HepG2 (cell line): Measurements from ENCODE around the gene AQP6. TPM values are rescaled to one million over a fixed set of nuclear protein-coding genes. Genes with fewer than 3 reads are reported as not detected.
A peak's percentile ranks its signal among the peaks of the same experiment; 100 is the strongest.

Experiments used
- ATAD3A ChIP-seq: sonication (generic); formaldehyde crosslinking; IDR thresholded peaks from 2 replicates; pipeline ENCODE4 v1.4.0; 2020; ENCODE audit warnings: missing genetic modification reagents
- BRF2 ChIP-seq: sonication (generic); formaldehyde crosslinking; IDR thresholded peaks from 2 replicates; pipeline ENCODE4 v1.8.1; 2022; ENCODE audit warnings: mild to moderate bottlenecking, missing genetic modification reagents
- CBFB ChIP-seq: sonication (generic); formaldehyde crosslinking; IDR thresholded peaks from 2 replicates; pipeline ENCODE4 v1.4.0; 2020; ENCODE audit warnings: missing genetic modification reagents
- ERF ChIP-seq: IDR thresholded peaks from 2 replicates; pipeline ENCODE4 v1.6.1; 2018; ENCODE audit warnings: missing biosample characterization, missing genetic modification reagents
- GATA4 ChIP-seq: sonication (generic); IDR thresholded peaks from 2 replicates; pipeline ENCODE4 v1.6.1; 2016; ENCODE audit warnings: antibody characterized with exemption, low read depth, borderline replicate concordance
- GFI1 ChIP-seq: sonication (generic); formaldehyde crosslinking; IDR thresholded peaks from 2 replicates; pipeline ENCODE4 v1.5.0; 2020; ENCODE audit warnings: missing genetic modification reagents, mild to moderate bottlenecking, borderline replicate concordance
- GRHL1 ChIP-seq: sonication (generic); formaldehyde crosslinking; conservative IDR thresholded peaks from 2 replicates; pipeline ENCODE4 v1.8.0; 2022; ENCODE audit warnings: missing genetic modification reagents
- MLX ChIP-seq: IDR thresholded peaks from 2 replicates; pipeline ENCODE4 v1.6.1; 2016
- NFYC ChIP-seq: IDR thresholded peaks from 2 replicates; pipeline ENCODE4 v1.6.1; 2016; ENCODE audit warnings: missing genetic modification reagents, missing compliant biosample characterization
- PAX8 ChIP-seq: sonication (generic); formaldehyde crosslinking; IDR thresholded peaks from 2 replicates; pipeline ENCODE4 v1.8.0; 2022; ENCODE audit warnings: mild to moderate bottlenecking, missing genetic modification reagents, borderline replicate concordance
- THAP9 ChIP-seq: sonication (generic); formaldehyde crosslinking; IDR thresholded peaks from 2 replicates; pipeline ENCODE4; 2020; ENCODE audit warnings: missing genetic modification reagents, mild to moderate bottlenecking, borderline replicate concordance
- TSC22D2 ChIP-seq: sonication (generic); formaldehyde crosslinking; IDR thresholded peaks from 2 replicates; pipeline ENCODE4 v1.5.1; 2020; ENCODE audit warnings: missing genetic modification reagents, mild to moderate bottlenecking, borderline replicate concordance
- UBTF ChIP-seq: sonication (generic); formaldehyde crosslinking; IDR thresholded peaks from 2 replicates; pipeline ENCODE4 v1.4.0; 2020; ENCODE audit warnings: mild to moderate bottlenecking, missing genetic modification reagents
- ZNF484 ChIP-seq: sonication (generic); formaldehyde crosslinking; IDR thresholded peaks from 2 replicates; pipeline ENCODE4 v1.5.1; 2020; ENCODE audit warnings: mild to moderate bottlenecking, low read depth, missing genetic modification reagents, borderline replicate concordance
- ZNF672 ChIP-seq: sonication (generic); formaldehyde crosslinking; IDR thresholded peaks from 2 replicates; pipeline ENCODE4 v1.8.1; 2022; ENCODE audit warnings: missing genetic modification reagents
- ZNF674 ChIP-seq: sonication (generic); formaldehyde crosslinking; IDR thresholded peaks from 2 replicates; pipeline ENCODE4 v1.5.0; 2020; ENCODE audit warnings: low read depth, mild to moderate bottlenecking, missing genetic modification reagents
- ZNF710 ChIP-seq: sonication (generic); formaldehyde crosslinking; IDR thresholded peaks from 2 replicates; pipeline ENCODE4 v1.5.0; 2020; ENCODE audit warnings: mild to moderate bottlenecking, missing genetic modification reagents, borderline replicate concordance
- polyA plus RNA-seq, 8 experiments: library from polyadenylated mRNA; depleted of rRNA in 3 of 8; stranded (reverse) in 7 of 8; unstranded in 1 of 8; fragments of >200 nt; fragmentation: Illumina TruSeq in 4 of 8; extraction: Trizol in 4 of 8; gene quantifications; 2 replicates each; pipeline versions ENCODE4 v1.2.1 to v1.2.3, GENCODE V29; 2011 to 2016; ENCODE audit warnings: low read depth in 4 of 8, missing spikeins in 1 of 8, mixed read lengths in 1 of 8; ENCODE audit not compliant: insufficient read depth in 1 of 8
- total RNA-seq, 5 experiments: library from RNA; depleted of rRNA; stranded (reverse); fragments of >200 nt; fragmentation: Illumina TruSeq; extraction: Trizol; gene quantifications; 2 replicates each; pipeline ENCODE4 v1.2.3, GENCODE V29; 2016; ENCODE audit warnings: low read depth in 1 of 5

Gene AQP6
- total and polyA plus RNA-seq, 2 of the 13 experiments (the other 11 are each of a cell fraction or from before 2014, with no cell fraction given), result 0.32 to 1.3 TPM

- TF ChIP-seq ZNF710 (CRISPR knock-in tag), result peak; percentile 37; the same call in 1 of the 2 replicates
- peak; percentile 72 for TF ChIP-seq ERF
- TF ChIP-seq GATA4, result no peak
- 0 out of 2 replicates have a peak, but pooled peaks have one; percentile 51 for TF ChIP-seq PAX8 (CRISPR knock-in tag)
- TF ChIP-seq MLX (CRISPR knock-in tag), result no peak
- peak; percentile 74 for TF ChIP-seq UBTF
- TF ChIP-seq NFYC (CRISPR knock-in tag), result no peak
- TF ChIP-seq ZNF484 (CRISPR knock-in tag), result no peak
- 0 out of 2 replicates have a peak, but pooled peaks have one; percentile 57 for TF ChIP-seq GFI1
- TF ChIP-seq ATAD3A (CRISPR knock-in tag), result no peak
- TF ChIP-seq CBFB (CRISPR knock-in tag), result 0 out of 2 replicates have a peak, but pooled peaks have one; percentile 37
- TF ChIP-seq TSC22D2 (CRISPR knock-in tag), result 0 out of 2 replicates have a peak, but pooled peaks have one; percentile 15
- TF ChIP-seq ZNF674 (CRISPR knock-in tag), result 0 out of 2 replicates have a peak, but pooled peaks have one; percentile 70
- peak; percentile 79; the same call in 1 of the 2 replicates for TF ChIP-seq THAP9 (CRISPR knock-in tag)
- no peak for TF ChIP-seq BRF2 (CRISPR knock-in tag)
- no peak for TF ChIP-seq GRHL1 (CRISPR knock-in tag)
- TF ChIP-seq ZNF672 (CRISPR knock-in tag), result no peak
Observed at GRCh38 chr12:49967042-49967776, 5.5 kb upstream of the AQP6 start (continued).
